SK-N-SH (cell line): ENCODE results near the gene IPPK. TPM values are rescaled to one million over a fixed set of nuclear protein-coding genes. Genes with fewer than 3 reads are reported as not detected.

Source experiments
- CTCF ChIA-PET: fragments of 300-600, 350-600 bp; formaldehyde crosslinking; extraction: SDS; loops from one replicate; lab custom pipeline; 2021; lab: Yijun Ruan, JAX
- POLR2A ChIA-PET: fragments of 350-600 bp; sonication (Branson Sonifier 250); formaldehyde crosslinking; extraction: SDS; loops from one replicate; lab custom pipeline; 2020; ENCODE audit warnings: antibody characterized with exemption, inconsistent platforms; lab: Yijun Ruan, JAX
- DNase-seq: peaks from one replicate; pipeline ENCODE4 v3.0.0; 2012
- H2AFZ ChIP-seq: fragments of 200-600 bp; sonication (generic); 2 replicates; pipeline ENCODE4 v1.8.1; 2016; ENCODE audit warnings: antibody characterized with exemption, mild to moderate bottlenecking, low read depth
- H3F3A ChIP-seq: fragments of 200-600 bp; sonication (generic); replicated peaks from 2 replicates; pipeline ENCODE3; 2016; ENCODE audit warnings: antibody characterized with exemption, mild to moderate bottlenecking; ENCODE audit not compliant: insufficient read depth
- H3K27ac ChIP-seq, 2 experiments: fragments of 200-500 bp in 1 of 2; fragments of 200-600 bp in 1 of 2; sonication (Bioruptor generic) in 1 of 2; sonication (generic), shearing (Covaris generic) in 1 of 2; 2 replicates each; pipeline versions ENCODE4 v1.5.1 to v1.6.1; 2014 to 2016; ENCODE audit warnings: low read depth in 2 of 2, inconsistent platforms in 1 of 2, low read length in 1 of 2, mild to moderate bottlenecking in 1 of 2, mixed read lengths in 1 of 2
- H3K27me3 ChIP-seq: fragments of 200-600 bp; sonication (generic), shearing (Covaris generic); 2 replicates; pipeline ENCODE4 v1.6.1; 2016; ENCODE audit warnings: mixed run types; ENCODE audit not compliant: insufficient read depth
- H3K36me3 ChIP-seq, 2 experiments: fragments of 200-500 bp in 1 of 2; fragments of 200-600 bp in 1 of 2; sonication (Bioruptor generic) in 1 of 2; sonication (generic) in 1 of 2; replicated peaks in 1 of 2; 2 replicates each; pipeline versions ENCODE3 to v1.5.1; 2014 to 2016; ENCODE audit warnings: low read length in 1 of 2, mild to moderate bottlenecking in 1 of 2; ENCODE audit not compliant: insufficient read depth in 2 of 2, control insufficient read depth in 1 of 2
- H3K4me1 ChIP-seq, 2 experiments: fragments of 200-500 bp in 1 of 2; fragments of 200-600 bp in 1 of 2; sonication (Bioruptor generic) in 1 of 2; sonication (generic), shearing (Covaris generic) in 1 of 2; 2 replicates each; pipeline versions ENCODE4 v1.5.1 to v1.6.1; 2014 to 2016; ENCODE audit warnings: low read depth in 1 of 2, low read length in 1 of 2, mixed run types in 1 of 2; ENCODE audit not compliant: insufficient read depth in 2 of 2, control insufficient read depth in 1 of 2
- H3K4me2 ChIP-seq: fragments of 200-600 bp; sonication (generic), shearing (Covaris generic); 2 replicates; pipeline ENCODE4 v1.6.1; 2017; ENCODE audit warnings: mixed run types
- H3K4me3 ChIP-seq, 2 experiments: fragments of 200-500 bp in 1 of 2; fragments of 200-600 bp in 1 of 2; sonication (Bioruptor generic) in 1 of 2; sonication (generic), shearing (Covaris generic) in 1 of 2; 2 replicates each; pipeline versions ENCODE4 v1.5.1 to v1.8.1; 2014 to 2016; ENCODE audit warnings: low read depth in 2 of 2, inconsistent platforms in 1 of 2, low read length in 1 of 2, mild to moderate bottlenecking in 1 of 2, mixed read lengths in 1 of 2, moderate library complexity in 1 of 2
- H3K79me2 ChIP-seq: fragments of 200-600 bp; sonication (generic); 2 replicates; pipeline ENCODE4 v1.8.1; 2017; ENCODE audit warnings: mild to moderate bottlenecking; ENCODE audit not compliant: insufficient read depth
- H3K9ac ChIP-seq: fragments of 200-600 bp; sonication (generic); 2 replicates; pipeline ENCODE4 v1.6.1; 2017; ENCODE audit warnings: mixed run types
- H3K9me2 ChIP-seq: fragments of 200-600 bp; sonication (generic); 2 replicates; pipeline ENCODE4 v1.6.1; 2017; ENCODE audit warnings: mixed run types
- H3K9me3 ChIP-seq: fragments of 200-600 bp; sonication (generic); 2 replicates; pipeline ENCODE4 v1.6.1; 2017; ENCODE audit warnings: mixed run types, mild to moderate bottlenecking, moderate library complexity
- H4K20me1 ChIP-seq: fragments of 200-600 bp; sonication (generic); 2 replicates; pipeline ENCODE4 v1.6.1; 2017; ENCODE audit warnings: mild to moderate bottlenecking, mixed run types; ENCODE audit not compliant: insufficient read depth
- EZH2phosphoT487 ChIP-seq: fragments of 200-600 bp; sonication (generic); IDR thresholded peaks from 2 replicates; pipeline ENCODE4 v1.6.1; 2017; ENCODE audit warnings: low read depth, mixed run types, mild to moderate bottlenecking, antibody characterized with exemption, moderate library complexity, borderline replicate concordance
- FOSL2 ChIP-seq: IDR thresholded peaks from 2 replicates; pipeline ENCODE4 v1.4.0; 2012; ENCODE audit warnings: low read depth, mild to moderate bottlenecking, moderate library complexity, borderline replicate concordance
- FOXJ3 ChIP-seq: sonication (generic); formaldehyde crosslinking; IDR thresholded peaks from 2 replicates; pipeline ENCODE4 v1.5.1; 2020; ENCODE audit warnings: mild to moderate bottlenecking, missing genetic modification reagents
- GABPA ChIP-seq: IDR thresholded peaks from 2 replicates; pipeline ENCODE4 v1.4.0; 2012; ENCODE audit warnings: low read depth, mild to moderate bottlenecking
- MEF2A ChIP-seq: IDR thresholded peaks from 2 replicates; pipeline ENCODE4 v1.4.0; 2012; ENCODE audit warnings: low read depth, borderline replicate concordance
- NFIC ChIP-seq: IDR thresholded peaks from 2 replicates; pipeline ENCODE4 v1.4.0; 2012; ENCODE audit warnings: borderline replicate concordance
- NRF1 ChIP-seq: IDR thresholded peaks from 2 replicates; pipeline ENCODE4 v1.6.1; 2012; ENCODE audit warnings: low read depth, mild to moderate bottlenecking, low read length
- POLR2AphosphoS5 ChIP-seq: IDR thresholded peaks from 2 replicates; pipeline ENCODE4 v1.6.1; 2012; ENCODE audit warnings: low read depth, low read length
- RFX5 ChIP-seq: IDR thresholded peaks from 2 replicates; pipeline ENCODE4 v1.6.1; 2012; ENCODE audit warnings: mild to moderate bottlenecking, improper control_type of control experiment, low read length
- TAF1 ChIP-seq: IDR thresholded peaks from 2 replicates; pipeline ENCODE4 v1.6.1; 2012; ENCODE audit warnings: low read depth, mild to moderate bottlenecking, low read length, moderate library complexity, borderline replicate concordance
- TCF12 ChIP-seq: IDR thresholded peaks from 2 replicates; pipeline ENCODE4 v1.4.0; 2012
- TEAD4 ChIP-seq: IDR thresholded peaks from 2 replicates; pipeline ENCODE4 v1.4.0; 2012; ENCODE audit warnings: mild to moderate bottlenecking, borderline replicate concordance; ENCODE audit not compliant: insufficient read depth
- WGBS: methylation state at CpG from one replicate; pipeline ENCODE4 v1.1.6; 2017; ENCODE audit warnings: low lambda C conversion rate; 5-methylcytosine and 5-hydroxymethylcytosine counted together
- polyA plus RNA-seq, 3 experiments: library from polyadenylated mRNA; depleted of rRNA; stranded (reverse); fragments of >200 nt; gene quantifications; 2 replicates each; pipeline ENCODE4 v1.2.3, GENCODE V29; 2012
- TF ChIP-seq, protein P1 (sequence below): IDR thresholded peaks from 2 replicates; pipeline ENCODE4 v1.4.0; 2012; ENCODE audit warnings: low read depth
- TF ChIP-seq, protein P2 (sequence below): IDR thresholded peaks from 2 replicates; pipeline ENCODE4; 2012
- TF ChIP-seq, protein P3 (sequence below): IDR thresholded peaks from 2 replicates; pipeline ENCODE4 v1.4.0; 2012; ENCODE audit warnings: low read depth, borderline replicate concordance
- TF ChIP-seq, protein P4 (sequence below): fragments of 150-350 bp; IDR thresholded peaks from 2 replicates; pipeline ENCODE4 v1.6.1; 2017; ENCODE audit warnings: antibody characterized with exemption, low read length, low read depth, borderline replicate concordance
- TF ChIP-seq, protein P5 (sequence below): fragments of 200-600 bp; sonication (generic); IDR thresholded peaks from 2 replicates; pipeline ENCODE4 v1.6.1; 2017; ENCODE audit warnings: antibody characterized with exemption, mild to moderate bottlenecking, moderate library complexity

IPPK gene
- polyA plus RNA-seq, 1 of the 3 experiments (the other 2 are of a cell fraction): 16.5 TPM

DNA sequence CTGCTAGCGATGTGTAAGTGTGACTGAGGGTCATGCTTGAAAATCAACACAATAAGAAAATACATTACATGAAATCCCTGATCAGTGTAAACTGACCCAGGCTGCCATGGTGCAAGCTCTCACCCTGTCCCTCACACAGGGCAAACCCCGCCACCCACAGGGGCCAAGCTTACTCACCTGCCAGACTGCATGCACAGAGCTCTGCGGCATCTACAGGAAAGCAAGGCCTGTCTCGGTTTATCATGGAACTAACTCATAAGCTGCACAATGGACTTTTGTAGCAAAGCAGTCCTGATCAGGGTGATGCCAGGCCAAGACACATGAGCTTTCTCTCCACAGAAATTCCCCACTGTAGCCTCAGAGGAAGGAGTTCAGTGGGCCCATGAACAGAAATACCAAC, 9.7 kb downstream of the IPPK start:
- TF ChIP-seq FOSL2: no peak
- Histone ChIP-seq H4K20me1 (peaks cover 32% of the 10 kb centered on the region), H3K27me3 (no peaks in the 10 kb centered on the region), H3K9me3 (no peaks in the 10 kb centered on the region), H2AFZ (no peak overlapping the region), H3F3A (no peaks in the 10 kb centered on the region), H3K4me3 (no peak overlapping the region), H3K36me3 (peaks cover 0 to 33% of the 10 kb centered on the region in 2 experiments), H3K79me2 (peaks cover 80% of the 10 kb centered on the region), H3K4me1 (peaks cover 0 to 5% of the 10 kb centered on the region in 2 experiments; a peak in 2 of 4 replicates), H3K9me2 (no peaks in the 10 kb centered on the region), H3K27ac (no peak overlapping the region; a peak in 1 of 4 replicates), H3K9ac (no peak overlapping the region), H3K4me2 (no peak overlapping the region)
- no peak for DNase-seq
- ChIA-PET POLR2A (interaction anchor here (0.7 kb wide), 1 partner anchor 9 kb away, joined by 4 read pairs; no protein-coding TSS in a partner anchor), CTCF (interaction anchor here (1.4 to 2.1 kb wide), 2 partner anchors 11 to 334 kb away, joined by 4 read pairs; partner anchors contain the start of gene CENPP)
- 93% methylated on average over 4 of the region's 4 CpGs for WGBS

DNA sequence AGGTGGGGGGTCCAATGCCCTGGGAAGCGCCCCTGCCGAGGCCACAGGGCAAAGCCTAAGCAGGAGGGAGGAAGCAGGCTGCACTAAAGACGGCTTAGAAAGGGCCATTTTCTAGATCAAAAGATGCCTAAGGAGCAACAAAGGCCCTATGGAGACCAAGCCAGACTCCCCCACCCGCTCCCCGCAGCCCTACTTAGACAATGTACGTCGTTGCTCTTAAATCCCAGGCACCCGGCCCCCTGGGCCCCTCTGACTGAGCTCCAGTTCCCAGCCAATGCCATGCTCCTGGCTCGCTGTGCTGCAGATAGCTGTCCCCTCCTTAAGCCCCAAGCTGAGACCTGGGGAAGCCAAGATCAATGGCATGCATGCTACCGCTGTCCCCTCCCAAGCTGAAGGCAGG, 10.3 kb downstream of the IPPK start:
- H3K36me3 ChIP-seq: peaks cover 0 to 39% of the 10 kb centered on the region in 2 experiments
- H3K79me2 ChIP-seq: peaks cover 77% of the 10 kb centered on the region
- no peak overlapping the region for H3K4me2 ChIP-seq
- H4K20me1 ChIP-seq: peaks cover 28% of the 10 kb centered on the region
- H3F3A ChIP-seq: no peaks in the 10 kb centered on the region
- H2AFZ ChIP-seq: no peak overlapping the region
- 90% methylated on average over 7 of the region's 10 CpGs for WGBS
- H3K9ac ChIP-seq: no peak overlapping the region
- H3K4me1 ChIP-seq: peaks cover 0 to 5% of the 10 kb centered on the region in 2 experiments; a peak in 2 of 4 replicates
- H3K4me3 ChIP-seq: no peak overlapping the region
- ChIA-PET CTCF (interaction anchor here (1.4 to 2.1 kb wide), 2 partner anchors 11 to 334 kb away, joined by 4 read pairs; partner anchors contain the start of gene CENPP), POLR2A (interaction anchor here (0.7 kb wide), 1 partner anchor 8 kb away, joined by 4 read pairs; no protein-coding TSS in a partner anchor)
- H3K27me3 ChIP-seq: no peaks in the 10 kb centered on the region
- TF ChIP-seq POLR2AphosphoS5: no peak
- TF ChIP-seq, protein P1, sequence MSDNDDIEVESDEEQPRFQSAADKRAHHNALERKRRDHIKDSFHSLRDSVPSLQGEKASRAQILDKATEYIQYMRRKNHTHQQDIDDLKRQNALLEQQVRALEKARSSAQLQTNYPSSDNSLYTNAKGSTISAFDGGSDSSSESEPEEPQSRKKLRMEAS: no peak
- no peak for TF ChIP-seq FOSL2
- TF ChIP-seq NFIC: no peak
- no peak for TF ChIP-seq TCF12
- no peak for DNase-seq
- no peaks in the 10 kb centered on the region for H3K9me2 ChIP-seq
- no peak overlapping the region; a peak in 1 of 4 replicates for H3K27ac ChIP-seq
- H3K9me3 ChIP-seq: no peaks in the 10 kb centered on the region

DNA sequence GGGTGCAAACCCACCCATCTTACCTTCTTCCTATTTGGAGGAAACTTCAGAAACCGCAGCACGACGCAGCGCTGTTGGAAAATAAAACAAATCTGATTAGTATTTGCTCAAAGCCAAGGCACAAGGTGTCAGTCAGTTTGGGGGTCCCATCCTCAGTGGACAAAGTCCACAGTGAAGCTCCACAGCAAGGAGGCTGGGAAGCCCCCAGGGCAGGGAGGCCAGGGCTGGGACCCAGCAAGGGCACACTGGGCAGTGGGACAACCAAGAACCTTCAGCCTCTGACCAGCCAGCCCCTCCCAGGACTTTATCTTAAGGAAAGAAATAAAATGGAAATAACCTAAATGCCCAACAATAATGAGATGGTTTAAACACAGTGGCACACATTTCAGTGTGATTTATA, 11.3 kb downstream of the IPPK start:
- no peaks in the 10 kb centered on the region for H3K9me2 ChIP-seq
- H3K4me2 ChIP-seq: no peak overlapping the region
- H2AFZ ChIP-seq: no peak overlapping the region
- H3K79me2 ChIP-seq: peaks cover 76% of the 10 kb centered on the region
- no peaks in the 10 kb centered on the region for H3F3A ChIP-seq
- POLR2A ChIA-PET: no interaction called here
- no peaks in the 10 kb centered on the region for H3K9me3 ChIP-seq
- H3K4me1 ChIP-seq: peaks cover 0 to 5% of the 10 kb centered on the region in 2 experiments; a peak in 2 of 4 replicates
- peaks cover 0 to 40% of the 10 kb centered on the region in 2 experiments for H3K36me3 ChIP-seq
- no peak overlapping the region for H3K4me3 ChIP-seq
- no peak for DNase-seq
- no peaks in the 10 kb centered on the region for H3K27me3 ChIP-seq
- 96% methylated on average over 4 of the region's 4 CpGs for WGBS
- no peak overlapping the region for H3K27ac ChIP-seq
- peaks cover 18% of the 10 kb centered on the region for H4K20me1 ChIP-seq
- CTCF ChIA-PET: interaction anchor here (0.9 to 2.1 kb wide), 5 partner anchors 10 to 518 kb away, joined by 3 to 4 read pairs (median 3); partner anchors contain the start of genes CENPP and IPPK
- no peak overlapping the region for H3K9ac ChIP-seq
- TF ChIP-seq FOSL2: no peak
- TF ChIP-seq, protein P2, sequence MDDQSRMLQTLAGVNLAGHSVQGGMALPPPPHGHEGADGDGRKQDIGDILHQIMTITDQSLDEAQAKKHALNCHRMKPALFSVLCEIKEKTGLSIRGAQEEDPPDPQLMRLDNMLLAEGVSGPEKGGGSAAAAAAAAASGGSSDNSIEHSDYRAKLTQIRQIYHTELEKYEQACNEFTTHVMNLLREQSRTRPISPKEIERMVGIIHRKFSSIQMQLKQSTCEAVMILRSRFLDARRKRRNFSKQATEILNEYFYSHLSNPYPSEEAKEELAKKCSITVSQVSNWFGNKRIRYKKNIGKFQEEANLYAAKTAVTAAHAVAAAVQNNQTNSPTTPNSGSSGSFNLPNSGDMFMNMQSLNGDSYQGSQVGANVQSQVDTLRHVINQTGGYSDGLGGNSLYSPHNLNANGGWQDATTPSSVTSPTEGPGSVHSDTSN: no peak
- TF ChIP-seq TCF12: no peak
- no peak for TF ChIP-seq EZH2phosphoT487
- TF ChIP-seq, protein P3, sequence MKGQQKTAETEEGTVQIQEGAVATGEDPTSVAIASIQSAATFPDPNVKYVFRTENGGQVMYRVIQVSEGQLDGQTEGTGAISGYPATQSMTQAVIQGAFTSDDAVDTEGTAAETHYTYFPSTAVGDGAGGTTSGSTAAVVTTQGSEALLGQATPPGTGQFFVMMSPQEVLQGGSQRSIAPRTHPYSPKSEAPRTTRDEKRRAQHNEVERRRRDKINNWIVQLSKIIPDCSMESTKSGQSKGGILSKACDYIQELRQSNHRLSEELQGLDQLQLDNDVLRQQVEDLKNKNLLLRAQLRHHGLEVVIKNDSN: no peak
- no peak for TF ChIP-seq MEF2A
- no peak for TF ChIP-seq NRF1
- TF ChIP-seq TAF1: no peak
- no peak for TF ChIP-seq FOXJ3
- TF ChIP-seq TEAD4: no peak
- no peak for TF ChIP-seq RFX5
- TF ChIP-seq, protein P4, sequence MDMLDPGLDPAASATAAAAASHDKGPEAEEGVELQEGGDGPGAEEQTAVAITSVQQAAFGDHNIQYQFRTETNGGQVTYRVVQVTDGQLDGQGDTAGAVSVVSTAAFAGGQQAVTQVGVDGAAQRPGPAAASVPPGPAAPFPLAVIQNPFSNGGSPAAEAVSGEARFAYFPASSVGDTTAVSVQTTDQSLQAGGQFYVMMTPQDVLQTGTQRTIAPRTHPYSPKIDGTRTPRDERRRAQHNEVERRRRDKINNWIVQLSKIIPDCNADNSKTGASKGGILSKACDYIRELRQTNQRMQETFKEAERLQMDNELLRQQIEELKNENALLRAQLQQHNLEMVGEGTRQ: no peak
- TF ChIP-seq, protein P5, sequence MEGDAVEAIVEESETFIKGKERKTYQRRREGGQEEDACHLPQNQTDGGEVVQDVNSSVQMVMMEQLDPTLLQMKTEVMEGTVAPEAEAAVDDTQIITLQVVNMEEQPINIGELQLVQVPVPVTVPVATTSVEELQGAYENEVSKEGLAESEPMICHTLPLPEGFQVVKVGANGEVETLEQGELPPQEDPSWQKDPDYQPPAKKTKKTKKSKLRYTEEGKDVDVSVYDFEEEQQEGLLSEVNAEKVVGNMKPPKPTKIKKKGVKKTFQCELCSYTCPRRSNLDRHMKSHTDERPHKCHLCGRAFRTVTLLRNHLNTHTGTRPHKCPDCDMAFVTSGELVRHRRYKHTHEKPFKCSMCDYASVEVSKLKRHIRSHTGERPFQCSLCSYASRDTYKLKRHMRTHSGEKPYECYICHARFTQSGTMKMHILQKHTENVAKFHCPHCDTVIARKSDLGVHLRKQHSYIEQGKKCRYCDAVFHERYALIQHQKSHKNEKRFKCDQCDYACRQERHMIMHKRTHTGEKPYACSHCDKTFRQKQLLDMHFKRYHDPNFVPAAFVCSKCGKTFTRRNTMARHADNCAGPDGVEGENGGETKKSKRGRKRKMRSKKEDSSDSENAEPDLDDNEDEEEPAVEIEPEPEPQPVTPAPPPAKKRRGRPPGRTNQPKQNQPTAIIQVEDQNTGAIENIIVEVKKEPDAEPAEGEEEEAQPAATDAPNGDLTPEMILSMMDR: no peak
- no peak for TF ChIP-seq GABPA
